GM19467 (cell line): ENCODE results near the gene MSLN.
"Not testable (repeated sequence)": the region's sequence is repeated elsewhere in the genome, so short reads cannot be mapped to it uniquely, and the experiment has no call there.

Experiments used
- ATAC-seq: cut with Tn5 transposase; IDR thresholded peaks from one replicate; pipeline ENCODE4 v1.9.1; 2021; ENCODE audit warnings: mild to moderate bottlenecking, moderate library complexity; ENCODE audit not compliant: unreplicated experiment

The MSLN gene

GRCh38 chr16:770411-770810 lies 9.9 kb downstream of the MSLN start:
- no peak for ATAC-seq

- ATAC-seq: no peak
Measured at GRCh38 chr16:772959-773358, 12.4 kb downstream of the MSLN start.

GRCh38 chr16:774086-775001 lies 13.8 kb downstream of the MSLN start:
- ATAC-seq: no peak

GRCh38 chr16:775236-775796 lies 14.8 kb downstream of the MSLN start:
- no peak for ATAC-seq

- not testable (repeated sequence) for ATAC-seq
Measured at GRCh38 chr16:776298-776697, 15.8 kb downstream of the MSLN start.

- no peak for ATAC-seq
Measured at GRCh38 chr16:776824-777223, 16.3 kb downstream of the MSLN start.

- no peak for ATAC-seq
Measured at GRCh38 chr16:777826-778225, 17.3 kb downstream of the MSLN start.

GRCh38 chr16:778447-778846 lies 17.9 kb downstream of the MSLN start:
- ATAC-seq: no peak

GRCh38 chr16:778909-779527 lies 18.5 kb downstream of the MSLN start:
- no peak for ATAC-seq

- ATAC-seq: no peak
Measured at GRCh38 chr16:779561-779960, 19.0 kb downstream of the MSLN start.

- no peak for ATAC-seq
Measured at GRCh38 chr16:780296-780695, 19.8 kb downstream of the MSLN start.

- ATAC-seq: no peak
Measured at GRCh38 chr16:781346-782010, 20.9 kb downstream of the MSLN start.

- ATAC-seq: no peak
Measured at GRCh38 chr16:782258-782657, 21.7 kb downstream of the MSLN start.

- no peak for ATAC-seq
Measured at GRCh38 chr16:782766-783403, 22.4 kb downstream of the MSLN start.

GRCh38 chr16:783404-784161 lies 23.0 kb downstream of the MSLN start:
- ATAC-seq: no peak

GRCh38 chr16:784431-784830 lies 23.9 kb downstream of the MSLN start:
- no peak for ATAC-seq

GRCh38 chr16:785563-786535 lies 25.3 kb downstream of the MSLN start:
- ATAC-seq: no peak

- ATAC-seq: no peak
Measured at GRCh38 chr16:787321-787966, 26.9 kb downstream of the MSLN start.

GRCh38 chr16:787978-788398 lies 27.5 kb downstream of the MSLN start, which contains the start of gene RPUSD1:
Gene RPUSD1 (minus strand): TSS chr16:788381. CDS start chr16:787737, 644 bp downstream.
- no peak for ATAC-seq
